ENCODE data around the gene STARD10. TPM values are rescaled to one million over a fixed set of nuclear protein-coding genes. Genes with fewer than 3 reads are reported as not detected.
A peak's percentile ranks its signal among the peaks of the same experiment; 100 is the strongest.

The STARD10 gene, protein sequence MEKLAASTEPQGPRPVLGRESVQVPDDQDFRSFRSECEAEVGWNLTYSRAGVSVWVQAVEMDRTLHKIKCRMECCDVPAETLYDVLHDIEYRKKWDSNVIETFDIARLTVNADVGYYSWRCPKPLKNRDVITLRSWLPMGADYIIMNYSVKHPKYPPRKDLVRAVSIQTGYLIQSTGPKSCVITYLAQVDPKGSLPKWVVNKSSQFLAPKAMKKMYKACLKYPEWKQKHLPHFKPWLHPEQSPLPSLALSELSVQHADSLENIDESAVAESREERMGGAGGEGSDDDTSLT
- total RNA-seq, result 10 to 100 TPM in 2 of 3 donors, 1 to 10 TPM in 1; 9.4 to 13.8 (median 13.0) TPM

DNA sequence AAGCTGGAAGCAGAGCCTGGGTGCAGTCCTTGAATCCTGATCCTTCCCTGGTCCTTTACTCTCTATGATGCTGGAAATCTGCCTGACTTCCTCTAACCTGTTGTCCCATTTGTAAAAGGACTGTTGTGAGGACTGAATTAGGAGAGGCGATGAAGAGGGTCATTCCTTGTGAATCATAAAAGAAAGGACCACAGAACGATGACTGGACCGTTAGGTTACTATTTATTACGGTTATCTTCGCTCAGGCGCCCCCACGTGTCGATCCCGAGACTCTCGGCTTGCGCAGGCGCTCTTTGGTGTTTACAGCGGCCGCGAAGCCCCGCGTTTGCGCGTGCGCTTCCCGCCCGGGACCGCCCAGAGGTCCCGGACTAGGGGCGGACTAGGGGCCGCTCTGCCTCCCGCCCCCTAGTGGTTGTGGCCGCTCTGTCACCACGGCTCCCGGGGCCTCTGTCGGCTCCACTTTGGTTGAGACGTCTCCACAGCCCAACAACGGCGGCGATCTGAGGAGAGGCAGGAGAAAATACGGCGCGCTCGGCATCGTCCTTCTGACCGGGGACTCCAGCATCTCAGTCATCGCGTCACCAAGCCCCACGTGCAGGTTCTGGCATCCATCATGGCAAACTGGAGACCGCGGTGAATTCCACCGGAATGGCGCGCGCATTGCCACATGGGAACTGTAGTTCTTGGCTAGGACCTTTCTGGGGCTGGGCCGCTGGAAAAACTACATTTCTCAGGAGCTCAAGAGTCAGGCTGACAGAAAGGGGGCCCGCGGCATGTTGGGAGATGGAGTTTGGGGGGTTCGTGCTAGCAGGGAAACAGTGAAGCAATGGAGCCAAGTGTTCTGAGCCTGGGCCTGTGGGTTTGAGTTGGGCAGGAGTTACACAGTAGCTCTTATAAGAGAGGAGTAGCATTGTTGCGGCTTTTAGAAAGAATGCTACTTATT lies at the start of gene STARD10:
TSS of gene STARD10 (minus strand) at position 623 of the 943 bp plus-strand sequence. CDS start 12,866 bp downstream, outside the sequence.
- Mint-ChIP-seq H3K4me3 (peak within 1 kb of the TSS; percentile 92), H3K9me3 (no peaks in the 10 kb centered on the region), H3K36me3 (ENCODE audit: insufficient read depth) (no peaks in the 10 kb centered on the region), H3K4me1 (ENCODE audit: low read depth) (peaks cover 23% of the 10 kb centered on the region), H3K27me3 (ENCODE audit: low read depth) (no peaks in the 10 kb centered on the region)
- DNase-seq, result peak; percentile 93
- ATAC-seq, result peak; percentile 95

DNA sequence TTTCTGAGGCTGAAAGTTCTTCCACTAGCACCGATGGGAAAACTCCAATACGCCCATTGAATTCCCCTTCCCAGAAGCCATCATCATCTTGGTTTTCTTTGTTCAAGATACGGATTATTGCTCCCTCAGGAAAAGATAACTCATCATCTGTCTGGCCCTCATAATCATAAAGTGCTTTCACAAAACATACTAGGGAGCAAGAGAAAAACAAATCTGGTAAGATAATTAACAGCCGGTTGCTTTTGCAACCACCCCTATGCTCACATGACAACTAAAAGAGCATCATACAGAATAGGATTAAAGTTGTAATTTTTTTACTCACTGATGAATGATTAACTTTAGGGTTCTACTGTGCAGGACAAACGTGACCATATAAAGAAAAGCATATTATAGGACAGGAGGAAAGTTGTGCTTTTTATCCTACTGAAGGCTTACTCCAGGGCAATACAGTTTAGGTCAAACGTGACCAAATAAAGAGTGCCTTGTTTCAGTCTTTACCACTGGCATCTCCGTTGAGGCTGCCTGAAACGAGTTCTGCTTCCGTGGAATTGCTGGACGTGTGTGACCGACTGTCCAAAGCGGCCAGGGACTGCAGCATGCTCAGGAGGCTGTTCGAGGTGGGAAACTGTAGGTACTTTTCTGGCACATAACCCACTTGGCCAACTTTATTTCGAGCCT lies 48.9 kb upstream of the STARD10 start:
- H3K4me1 Mint-ChIP-seq (ENCODE audit: low read depth), result peaks cover 3% of the 10 kb centered on the region
- ATAC-seq, result no peak

DNA sequence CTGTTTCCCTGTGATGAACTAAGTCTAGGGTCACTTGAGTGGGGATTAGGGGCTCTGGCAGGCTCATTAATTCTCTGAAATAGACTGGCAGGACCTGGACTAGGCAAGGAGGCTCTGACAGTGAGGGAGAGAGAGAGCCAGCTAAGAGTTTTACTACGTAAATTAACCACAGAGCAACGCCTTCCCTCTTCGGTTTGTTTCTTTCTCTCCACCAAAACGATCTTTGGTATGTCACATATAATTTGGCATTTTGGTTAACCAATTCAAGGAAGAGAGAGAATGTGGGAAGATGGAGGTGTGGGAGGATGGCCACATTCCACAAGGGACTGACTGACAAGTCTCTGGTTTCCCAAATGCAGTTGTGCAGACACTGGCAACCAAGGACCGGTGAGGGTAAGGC lies 48.3 kb upstream of the STARD10 start:
- ATAC-seq, result no peak
- Mint-ChIP-seq H3K4me3 (no peak overlapping the region), H3K9me3 (no peaks in the 10 kb centered on the region), H3K4me1 (ENCODE audit: low read depth) (peaks cover 3% of the 10 kb centered on the region), H3K27me3 (ENCODE audit: low read depth) (no peaks in the 10 kb centered on the region), H3K36me3 (ENCODE audit: insufficient read depth) (peaks cover 30% of the 10 kb centered on the region)
- no peak for DNase-seq

More for the DNA sequence above, 48.9 kb upstream of the STARD10 start:
- no peaks in the 10 kb centered on the region for H3K9me3 Mint-ChIP-seq
- H3K4me3 Mint-ChIP-seq, result no peak overlapping the region
- no peak for DNase-seq
- no peaks in the 10 kb centered on the region for H3K27me3 Mint-ChIP-seq (ENCODE audit: low read depth)
- H3K36me3 Mint-ChIP-seq (ENCODE audit: insufficient read depth), result peaks cover 31% of the 10 kb centered on the region

DNA sequence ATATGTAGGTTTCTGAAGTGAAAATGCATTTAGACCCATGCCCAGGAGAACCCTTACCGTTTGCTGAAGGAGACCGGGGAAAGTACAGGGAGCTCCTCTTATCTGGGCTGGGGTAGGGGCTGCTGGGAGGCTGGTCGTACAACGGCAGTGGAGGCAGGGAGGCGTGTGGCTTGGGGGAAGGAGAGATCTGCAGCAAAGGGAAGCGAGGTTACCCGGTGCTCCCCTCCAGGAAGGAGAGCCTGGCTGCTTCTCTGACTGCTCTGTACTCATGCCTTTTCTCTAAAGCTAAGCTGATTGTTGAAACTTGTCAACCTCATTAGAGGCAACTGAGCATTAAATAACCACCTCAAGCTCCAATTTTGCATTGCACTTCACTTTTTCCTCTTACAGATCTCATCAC lies 47.5 kb upstream of the STARD10 start:
- no peak for DNase-seq
- peaks cover 3% of the 10 kb centered on the region for H3K4me1 Mint-ChIP-seq (ENCODE audit: low read depth)
- no peak for ATAC-seq
- no peaks in the 10 kb centered on the region for H3K27me3 Mint-ChIP-seq (ENCODE audit: low read depth)
- no peaks in the 10 kb centered on the region for H3K9me3 Mint-ChIP-seq
- peaks cover 29% of the 10 kb centered on the region for H3K36me3 Mint-ChIP-seq (ENCODE audit: insufficient read depth)
- no peak overlapping the region for H3K4me3 Mint-ChIP-seq

DNA sequence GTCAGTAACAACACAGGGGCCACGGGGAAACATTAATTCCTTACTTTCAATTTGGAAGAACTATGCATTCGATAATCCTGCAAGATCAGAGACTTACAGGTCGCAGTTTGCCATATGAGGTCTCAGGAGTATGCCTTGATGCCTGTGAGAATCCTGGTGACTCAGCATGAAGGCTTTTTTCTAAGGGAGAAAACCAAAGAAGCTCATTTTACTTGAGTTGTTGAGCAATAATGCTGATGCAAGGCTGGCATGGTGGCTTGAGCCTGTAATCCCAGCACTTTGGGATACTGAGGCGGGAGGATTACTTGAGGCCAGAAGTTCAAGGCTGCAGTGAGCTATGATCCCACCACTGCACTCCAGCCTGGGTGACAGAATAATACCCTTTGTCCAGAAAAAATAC lies 46.9 kb upstream of the STARD10 start:
- Mint-ChIP-seq H3K9me3 (no peaks in the 10 kb centered on the region), H3K4me3 (no peak overlapping the region), H3K4me1 (ENCODE audit: low read depth) (peaks cover 3% of the 10 kb centered on the region), H3K27me3 (ENCODE audit: low read depth) (no peaks in the 10 kb centered on the region), H3K36me3 (ENCODE audit: insufficient read depth) (peaks cover 30% of the 10 kb centered on the region)
- DNase-seq (no peak), ATAC-seq (no peak)

DNA sequence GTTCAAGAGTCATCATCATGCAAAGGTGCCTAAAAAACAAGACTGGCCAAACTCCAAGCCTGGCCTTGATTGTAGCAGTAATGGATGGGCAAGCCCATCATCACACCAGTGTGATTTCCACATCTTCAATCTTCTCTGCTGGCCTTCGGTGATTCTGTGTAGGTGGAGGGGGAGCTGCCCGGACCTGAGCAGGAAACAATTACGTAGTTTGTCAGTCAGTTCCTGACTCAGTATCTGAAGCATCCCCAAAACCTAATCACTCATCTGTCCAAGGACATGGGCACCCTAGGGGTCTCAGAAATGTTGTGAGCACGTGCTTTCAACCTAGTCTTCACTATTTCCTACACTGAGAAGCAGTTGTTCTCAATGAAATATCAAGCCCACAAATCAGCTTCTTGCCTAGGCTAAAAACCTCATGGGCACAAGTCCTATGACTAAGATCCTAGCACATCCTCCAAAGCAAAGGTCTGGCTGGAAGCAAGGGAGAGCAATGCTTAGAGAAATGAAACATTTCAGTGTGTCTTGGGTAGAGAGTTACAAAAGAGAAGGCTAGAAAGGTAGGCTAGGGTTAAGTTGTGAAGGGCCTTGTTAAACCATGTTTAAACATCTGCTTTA lies 45.0 kb upstream of the STARD10 start:
- peaks cover 27% of the 10 kb centered on the region for H3K36me3 Mint-ChIP-seq (ENCODE audit: insufficient read depth)
- no peaks in the 10 kb centered on the region for H3K27me3 Mint-ChIP-seq (ENCODE audit: low read depth)
- no peaks in the 10 kb centered on the region for H3K9me3 Mint-ChIP-seq
- peaks cover 6% of the 10 kb centered on the region for H3K4me1 Mint-ChIP-seq (ENCODE audit: low read depth)
- ATAC-seq (no peak), DNase-seq (no peak)
- no peak overlapping the region for H3K4me3 Mint-ChIP-seq

DNA sequence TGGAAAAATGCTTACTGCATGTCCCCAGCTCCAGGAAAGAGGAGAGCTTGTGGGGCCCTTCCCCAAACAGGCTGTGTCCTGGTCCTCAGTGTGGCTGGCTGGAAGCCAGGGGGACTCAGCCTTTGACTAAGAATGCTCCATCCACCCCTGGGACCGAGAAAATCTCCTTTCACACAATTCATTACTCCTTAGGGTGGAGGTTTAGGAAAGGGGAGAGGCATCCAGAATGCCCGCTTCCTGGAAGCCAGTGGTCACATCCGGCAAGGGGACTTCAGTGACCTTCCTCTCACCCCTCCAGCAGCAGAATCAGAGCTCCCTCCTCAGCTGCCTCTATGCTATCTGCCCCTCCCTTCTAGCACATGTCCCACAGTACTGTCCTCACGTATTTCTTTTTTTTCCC lies 42.3 kb upstream of the STARD10 start:
- ATAC-seq (no peak), DNase-seq (no peak)
- Mint-ChIP-seq H3K27me3 (ENCODE audit: low read depth) (no peaks in the 10 kb centered on the region), H3K4me3 (no peak overlapping the region), H3K36me3 (ENCODE audit: insufficient read depth) (peaks cover 11% of the 10 kb centered on the region), H3K4me1 (ENCODE audit: low read depth) (peaks cover 9% of the 10 kb centered on the region), H3K9me3 (no peaks in the 10 kb centered on the region)

DNA sequence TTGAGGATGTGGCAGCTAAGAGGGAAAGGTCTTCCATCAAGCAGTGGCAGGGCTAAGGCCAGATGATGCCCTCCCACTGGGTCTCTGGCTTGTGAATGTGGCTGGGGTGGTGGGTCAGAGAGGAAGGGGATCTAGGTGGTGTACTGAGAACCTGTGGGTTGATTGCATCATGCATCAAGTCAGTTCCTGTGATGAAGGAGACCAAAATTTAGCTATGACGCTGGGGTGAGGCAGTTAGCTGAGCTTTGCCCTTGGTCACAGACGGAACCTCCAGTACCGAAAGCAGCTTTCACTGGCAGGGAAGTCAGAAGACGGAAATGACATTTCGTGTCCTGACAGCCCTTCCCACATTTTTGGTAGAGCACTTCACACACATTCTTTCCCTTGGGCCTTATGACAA lies 41.1 kb upstream of the STARD10 start:
- Mint-ChIP-seq H3K4me3 (peak overlapping the region; percentile 11), H3K36me3 (ENCODE audit: insufficient read depth) (peaks cover 8% of the 10 kb centered on the region), H3K9me3 (no peaks in the 10 kb centered on the region), H3K4me1 (ENCODE audit: low read depth) (peaks cover 9% of the 10 kb centered on the region), H3K27me3 (ENCODE audit: low read depth) (no peaks in the 10 kb centered on the region)
- no peak for DNase-seq
- ATAC-seq, result no peak

DNA sequence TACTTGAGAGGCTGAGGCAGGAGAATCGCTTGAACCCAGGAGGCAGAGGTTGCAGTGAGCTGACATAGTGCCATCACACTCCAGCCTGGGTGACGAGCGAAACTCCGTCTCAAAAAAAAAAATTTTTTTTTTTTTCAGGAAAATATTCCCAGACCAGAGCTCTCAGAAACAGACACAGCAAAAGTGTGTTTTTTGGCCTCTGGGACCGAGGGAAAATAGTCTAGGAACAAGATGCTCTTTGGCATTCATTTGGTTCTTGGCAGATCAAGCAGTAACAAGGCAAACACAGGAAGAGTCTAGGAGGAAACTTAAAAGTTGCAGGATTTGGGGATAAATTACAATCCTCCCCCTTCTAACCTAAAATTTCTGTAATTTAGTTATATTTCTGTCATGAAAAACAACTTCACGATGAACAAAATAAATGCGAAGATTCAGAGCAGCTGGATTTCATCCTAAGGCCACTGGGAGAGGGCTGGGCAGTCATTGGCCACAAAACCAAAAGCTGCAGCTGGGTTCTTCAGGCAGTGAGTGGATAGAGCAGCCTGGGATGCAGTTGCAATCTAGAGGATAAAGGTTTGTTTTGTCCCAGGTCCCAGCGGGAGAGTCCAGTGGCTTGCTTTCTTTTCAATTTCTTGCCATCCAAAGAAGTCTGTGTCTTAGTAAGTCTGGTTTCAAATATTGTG lies 40.1 kb upstream of the STARD10 start:
- Mint-ChIP-seq H3K9me3 (no peaks in the 10 kb centered on the region), H3K36me3 (ENCODE audit: insufficient read depth) (peaks cover 4% of the 10 kb centered on the region), H3K4me1 (ENCODE audit: low read depth) (peaks cover 9% of the 10 kb centered on the region), H3K4me3 (no peak overlapping the region), H3K27me3 (ENCODE audit: low read depth) (no peaks in the 10 kb centered on the region)
- DNase-seq (no peak), ATAC-seq (no peak)

DNA sequence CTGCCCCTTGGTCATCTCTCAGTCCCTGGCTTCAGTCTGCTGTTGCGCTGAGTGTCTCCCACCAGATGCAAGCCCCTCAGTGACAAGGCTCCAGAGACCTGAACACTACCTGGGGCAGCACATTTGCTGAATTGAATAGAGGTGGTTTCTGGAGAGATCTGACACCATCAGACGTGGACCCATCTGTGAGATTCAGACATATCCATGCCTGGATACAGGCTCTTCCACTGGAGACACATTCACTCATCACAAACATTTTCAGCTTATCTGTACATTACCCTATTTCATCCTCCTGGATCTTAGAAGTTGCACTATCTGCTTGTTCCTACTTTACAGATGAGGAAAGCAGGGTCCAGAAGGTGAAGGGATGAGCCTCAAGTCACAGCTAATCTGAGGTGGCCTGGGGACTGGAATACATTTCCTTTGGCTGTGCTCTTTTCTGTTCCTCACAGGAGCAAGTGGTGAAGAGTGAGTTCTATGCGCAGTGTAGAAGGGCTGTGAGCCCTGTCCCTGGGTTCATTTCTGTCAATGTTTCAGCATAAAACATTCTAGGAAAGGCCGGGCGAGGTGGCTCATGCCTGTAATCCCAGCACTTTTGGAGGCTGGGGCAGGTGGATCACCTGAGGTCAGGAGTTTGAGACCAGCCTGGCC lies 39.4 kb upstream of the STARD10 start:
- DNase-seq (no peak), ATAC-seq (no peak)
- H3K4me3 Mint-ChIP-seq, result no peak overlapping the region
- H3K36me3 Mint-ChIP-seq (ENCODE audit: insufficient read depth), result peaks cover 4% of the 10 kb centered on the region
- H3K4me1 Mint-ChIP-seq (ENCODE audit: low read depth), result peaks cover 8% of the 10 kb centered on the region
- H3K27me3 Mint-ChIP-seq (ENCODE audit: low read depth), result no peaks in the 10 kb centered on the region
- no peaks in the 10 kb centered on the region for H3K9me3 Mint-ChIP-seq

DNA sequence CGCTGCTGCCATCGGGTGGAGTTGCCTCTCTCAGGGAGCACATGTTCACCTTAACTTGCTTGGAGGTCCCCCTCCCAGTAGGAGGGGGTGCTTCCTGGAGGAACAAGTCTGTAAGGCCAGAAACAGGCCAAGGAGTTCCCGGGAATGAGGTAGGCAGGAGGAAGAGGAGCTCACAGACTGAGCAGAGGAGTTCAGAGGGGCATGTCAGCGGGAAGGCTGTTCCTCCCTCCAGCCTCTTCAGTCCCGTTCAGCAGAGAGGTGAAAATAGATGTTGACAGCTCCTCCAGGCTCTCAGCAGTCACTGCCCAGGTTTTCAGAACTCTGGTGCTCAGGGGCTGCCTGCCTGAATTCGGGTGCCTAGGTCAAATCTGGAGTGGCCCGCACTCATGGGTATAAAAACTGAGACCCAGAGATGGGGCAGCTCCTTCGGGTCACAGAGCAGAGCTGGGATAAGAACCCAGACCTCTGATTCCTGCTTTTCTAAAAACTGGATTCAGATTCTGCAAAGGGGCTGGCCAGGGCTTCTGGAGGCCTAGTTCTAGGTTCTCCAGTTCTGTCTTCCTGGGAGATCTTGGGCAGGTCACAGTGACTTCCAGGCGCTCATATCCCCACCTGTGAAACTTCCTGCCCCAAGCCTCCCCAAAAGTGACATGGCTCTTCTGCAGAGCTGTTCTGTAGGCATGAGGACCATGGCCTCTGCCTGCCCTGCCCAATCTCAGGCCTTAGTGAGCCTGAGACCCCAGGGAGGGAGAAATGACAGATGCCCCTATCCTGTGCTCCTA lies 38.6 kb upstream of the STARD10 start:
- no peak for ATAC-seq

DNA sequence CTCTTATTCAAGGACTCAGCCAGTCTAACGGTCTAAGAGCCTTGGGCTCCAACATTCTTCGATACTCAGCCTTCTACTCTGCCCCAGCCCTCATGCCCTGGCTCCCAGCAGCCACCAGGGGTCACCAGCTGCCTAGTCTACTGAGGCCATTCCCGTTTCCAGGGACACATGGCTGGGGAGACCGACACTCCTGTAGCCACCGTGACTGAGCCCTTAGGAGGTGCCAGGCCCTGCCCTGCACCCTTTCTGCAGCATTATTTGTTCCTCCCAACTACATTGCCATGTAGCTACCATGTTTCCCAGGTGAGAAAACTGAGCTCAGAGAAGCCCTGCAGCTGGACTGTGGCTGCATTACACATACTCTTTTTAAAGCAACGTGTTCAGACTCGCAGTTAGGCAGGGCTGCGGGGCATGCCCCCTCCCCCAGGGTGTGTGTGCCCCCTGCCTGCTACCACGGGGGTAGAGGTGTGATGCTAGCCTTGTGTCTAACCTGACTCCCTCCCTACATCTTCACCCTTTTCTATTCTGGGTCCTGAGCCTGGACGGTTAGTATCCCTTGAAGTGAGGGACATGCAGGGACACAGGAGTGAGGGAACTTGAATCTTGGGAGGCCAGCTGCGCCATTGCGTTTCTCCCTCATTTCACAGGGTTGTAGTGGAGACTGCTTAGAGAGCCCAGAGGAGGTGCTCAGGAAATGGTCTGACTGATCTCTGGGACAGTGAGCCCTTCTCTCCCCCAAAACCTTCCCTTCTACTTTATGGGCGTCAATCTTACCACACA lies 37.9 kb upstream of the STARD10 start:
- Mint-ChIP-seq H3K9me3 (no peaks in the 10 kb centered on the region), H3K36me3 (ENCODE audit: insufficient read depth) (peaks cover 2% of the 10 kb centered on the region), H3K4me3 (no peak overlapping the region), H3K27me3 (ENCODE audit: low read depth) (no peaks in the 10 kb centered on the region), H3K4me1 (ENCODE audit: low read depth) (peaks cover 11% of the 10 kb centered on the region)
- DNase-seq (peak; percentile 48), ATAC-seq (peak; percentile 69 to 76)

More for the DNA sequence above, 38.6 kb upstream of the STARD10 start:
- no peaks in the 10 kb centered on the region for H3K9me3 Mint-ChIP-seq
- peaks cover 2% of the 10 kb centered on the region for H3K36me3 Mint-ChIP-seq (ENCODE audit: insufficient read depth)
- DNase-seq, result no peak
- no peak overlapping the region for H3K4me3 Mint-ChIP-seq
- peaks cover 11% of the 10 kb centered on the region for H3K4me1 Mint-ChIP-seq (ENCODE audit: low read depth)
- H3K27me3 Mint-ChIP-seq (ENCODE audit: low read depth), result no peaks in the 10 kb centered on the region

Data from activated T-cell treated with anti-CD3 and anti-CD28 coated beads, Interleukin-2, amount 50 U/mL, for 4 hours (primary cell).